ENCODE measurements around the gene INS.
A peak's percentile ranks its signal among the peaks of the same experiment; 100 is the strongest.

DNA sequence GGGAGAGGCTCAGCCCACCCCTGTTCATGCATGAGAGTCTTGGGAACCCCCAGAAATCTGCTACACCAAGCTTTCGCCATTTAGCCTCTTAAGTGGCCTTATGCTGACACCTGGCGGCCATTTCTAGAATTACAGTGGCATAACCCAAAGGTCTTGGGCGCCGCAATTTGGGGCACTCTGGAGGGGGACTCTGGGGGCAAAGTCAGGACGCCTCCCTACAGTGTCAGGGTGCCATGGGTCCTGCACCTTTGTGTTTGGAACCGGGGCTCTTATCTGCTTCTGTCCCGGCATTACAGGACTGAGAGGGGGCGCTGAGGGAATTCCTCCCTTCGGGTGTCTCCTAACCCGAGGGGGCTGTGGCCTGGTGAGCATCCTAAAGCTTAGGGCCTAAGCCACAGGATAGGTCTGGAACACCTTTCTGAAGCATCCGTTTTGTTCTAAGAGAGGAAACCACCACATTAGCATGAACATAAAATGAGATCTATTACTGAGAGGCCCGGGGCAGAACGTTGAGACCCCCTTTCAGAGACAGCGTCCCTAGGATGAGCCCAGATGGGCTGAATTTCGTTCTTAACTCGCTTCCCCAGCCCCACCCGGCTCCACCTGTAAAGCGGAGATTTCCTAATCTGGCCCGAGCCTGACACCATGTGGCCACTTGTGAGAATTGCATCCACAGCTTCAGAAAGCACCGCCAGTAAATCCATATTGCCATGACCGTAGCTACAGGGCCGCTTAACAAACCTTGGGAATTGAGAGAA lies 9.3 kb downstream of the INS start:
- TF ChIP-seq POLR2A (IDR thresholded peaks at IDR 0.05): no peak
- TF ChIP-seq, protein P1, sequence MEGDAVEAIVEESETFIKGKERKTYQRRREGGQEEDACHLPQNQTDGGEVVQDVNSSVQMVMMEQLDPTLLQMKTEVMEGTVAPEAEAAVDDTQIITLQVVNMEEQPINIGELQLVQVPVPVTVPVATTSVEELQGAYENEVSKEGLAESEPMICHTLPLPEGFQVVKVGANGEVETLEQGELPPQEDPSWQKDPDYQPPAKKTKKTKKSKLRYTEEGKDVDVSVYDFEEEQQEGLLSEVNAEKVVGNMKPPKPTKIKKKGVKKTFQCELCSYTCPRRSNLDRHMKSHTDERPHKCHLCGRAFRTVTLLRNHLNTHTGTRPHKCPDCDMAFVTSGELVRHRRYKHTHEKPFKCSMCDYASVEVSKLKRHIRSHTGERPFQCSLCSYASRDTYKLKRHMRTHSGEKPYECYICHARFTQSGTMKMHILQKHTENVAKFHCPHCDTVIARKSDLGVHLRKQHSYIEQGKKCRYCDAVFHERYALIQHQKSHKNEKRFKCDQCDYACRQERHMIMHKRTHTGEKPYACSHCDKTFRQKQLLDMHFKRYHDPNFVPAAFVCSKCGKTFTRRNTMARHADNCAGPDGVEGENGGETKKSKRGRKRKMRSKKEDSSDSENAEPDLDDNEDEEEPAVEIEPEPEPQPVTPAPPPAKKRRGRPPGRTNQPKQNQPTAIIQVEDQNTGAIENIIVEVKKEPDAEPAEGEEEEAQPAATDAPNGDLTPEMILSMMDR (IDR thresholded peaks at IDR 0.05): peak; percentile 69 to 95 (median 89)

All from esophagus squamous epithelium (tissue), 4 donors.